KBM-7 (cell line): ENCODE data around the gene KLF7.
A peak's percentile ranks its signal among the peaks of the same experiment; 100 is the strongest.

Experiments
- DNase-seq: peaks from one replicate; pipeline ENCODE4 v3.0.0-alpha.2; 2015
- in situ Hi-C: fragments of 300-500 bp; cut with MboI; formaldehyde crosslinking; loops from 2 replicates; pipeline ENCODE4 v1.14.3; 2020; ENCODE audit warnings: low sequenced_read_pairs, low pct_unique_long_range_greater_than_20kb, mixed read lengths

KLF7 gene

GRCh38 chr2:207133458-207133819, 32.3 kb downstream of the KLF7 start:
- no peak for DNase-seq
- in situ Hi-C loops = no loop called here

GRCh38 chr2:207132019-207132418, 33.7 kb downstream of the KLF7 start:
- no peak for DNase-seq
- in situ Hi-C loops = no loop called here

GRCh38 chr2:207131594-207131993, 34.2 kb downstream of the KLF7 start:
- in situ Hi-C loops = no loop called here
- no peak for DNase-seq

- in situ Hi-C loops = no loop called here
These were observed 34.7 kb downstream of the KLF7 start for GRCh38 chr2:207130958-207131521.

GRCh38 chr2:207129821-207130220, 35.9 kb downstream of the KLF7 start:
- no peak for DNase-seq
- in situ Hi-C loops = no loop called here

More at GRCh38 chr2:207130958-207131521, 34.7 kb downstream of the KLF7 start:
- DNase-seq = no peak

- in situ Hi-C loops = no loop called here
- no peak for DNase-seq
These were observed 36.9 kb downstream of the KLF7 start for GRCh38 chr2:207128867-207129266.

- in situ Hi-C loops = no loop called here
- DNase-seq = no peak
These were observed 38.9 kb downstream of the KLF7 start for GRCh38 chr2:207126724-207127308.

- in situ Hi-C loops = no loop called here
- DNase-seq = no peak
These were observed 41.9 kb downstream of the KLF7 start for GRCh38 chr2:207123776-207124391.

- in situ Hi-C loops = no loop called here
- no peak for DNase-seq
These were observed 42.4 kb downstream of the KLF7 start for GRCh38 chr2:207123335-207123744.

GRCh38 chr2:207122651-207123334, 43.0 kb downstream of the KLF7 start:
- no peak for DNase-seq
- in situ Hi-C loops = no loop called here

GRCh38 chr2:207121784-207122183, 44.0 kb downstream of the KLF7 start:
- in situ Hi-C loops = no loop called here

GRCh38 chr2:207119048-207119447, 46.7 kb downstream of the KLF7 start:
- in situ Hi-C loops = no loop called here
- DNase-seq = no peak

More at GRCh38 chr2:207121784-207122183, 44.0 kb downstream of the KLF7 start:
- no peak for DNase-seq

GRCh38 chr2:207117668-207118067, 48.1 kb downstream of the KLF7 start:
- no peak for DNase-seq
- in situ Hi-C loops = no loop called here

GRCh38 chr2:207115715-207116364, 49.9 kb downstream of the KLF7 start:
- in situ Hi-C loops = no loop called here
- DNase-seq = no peak

GRCh38 chr2:207113414-207113813, 52.3 kb downstream of the KLF7 start:
- DNase-seq = no peak
- in situ Hi-C loops = no loop called here

- in situ Hi-C loops = no loop called here
These were observed 53.0 kb downstream of the KLF7 start for GRCh38 chr2:207112785-207113184.

GRCh38 chr2:207112383-207112782, 53.4 kb downstream of the KLF7 start:
- in situ Hi-C loops = no loop called here
- no peak for DNase-seq

More at GRCh38 chr2:207112785-207113184, 53.0 kb downstream of the KLF7 start:
- no peak for DNase-seq

GRCh38 chr2:207111757-207112156, 54.0 kb downstream of the KLF7 start:
- no peak for DNase-seq
- in situ Hi-C loops = no loop called here

- no peak for DNase-seq
- in situ Hi-C loops = no loop called here
These were observed 55.0 kb downstream of the KLF7 start for GRCh38 chr2:207110715-207111114.

GRCh38 chr2:207110310-207110709, 55.4 kb downstream of the KLF7 start:
- peak; percentile 12 for DNase-seq
- in situ Hi-C loops = no loop called here
